RWPE2 (cell line): ENCODE measurements around the gene RMI2.

Experiments used
- ATAC-seq: fragments of 200-7000 bp; cut with Tn5 transposase; 3 replicates; pipeline ENCODE4 v1.9.1; 2021; ENCODE audit warnings: low read depth
- DNase-seq: peaks from one replicate; pipeline ENCODE4 v3.0.0-alpha.2; 2020; ENCODE audit warnings: low spot score
- H3K27ac ChIP-seq: fragments of 450-650 bp; 2 replicates; pipeline ENCODE4 v1.5.1; 2017; ENCODE audit warnings: mild to moderate bottlenecking; ENCODE audit not compliant: poor library complexity, severe bottlenecking
- H3K27me3 ChIP-seq: fragments of 250-450 bp; sonication (Bioruptor Pico); 2 replicates; pipeline ENCODE4 v1.5.1; 2021; ENCODE audit warnings: mild to moderate bottlenecking, moderate library complexity; ENCODE audit not compliant: insufficient read depth, poor library complexity, severe bottlenecking
- H3K36me3 ChIP-seq: fragments of 250-450 bp; sonication (Bioruptor Pico); 2 replicates; pipeline ENCODE4 v1.5.1; 2020; ENCODE audit warnings: low read depth, mild to moderate bottlenecking, moderate library complexity
- H3K4me1 ChIP-seq: fragments of 250-450 bp; sonication (Bioruptor Pico); 2 replicates; pipeline ENCODE4 v1.5.1; 2021; ENCODE audit warnings: mild to moderate bottlenecking, moderate library complexity; ENCODE audit not compliant: insufficient read depth, poor library complexity, severe bottlenecking
- H3K4me3 ChIP-seq: fragments of 250-450 bp; sonication (Bioruptor Pico); 2 replicates; pipeline ENCODE4 v1.5.1; 2021; ENCODE audit warnings: mild to moderate bottlenecking, moderate library complexity; ENCODE audit not compliant: severe bottlenecking
- H3K9me3 ChIP-seq: fragments of 250-450 bp; sonication (Bioruptor Pico); 2 replicates; pipeline ENCODE4 v1.5.1; 2021; ENCODE audit warnings: mild to moderate bottlenecking, moderate library complexity; ENCODE audit not compliant: severe bottlenecking
- TF ChIP-seq, protein P1 (sequence below): fragments of 450-650 bp; IDR thresholded peaks from one replicate; pipeline ENCODE4 v1.5.1; 2017; ENCODE audit warnings: mild to moderate bottlenecking, moderate library complexity; ENCODE audit not compliant: poor library complexity, severe bottlenecking

The RMI2 gene

GRCh38 chr16:11383481-11384183 lies 38.4 kb downstream of the RMI2 start:
- no peak overlapping the region for H3K27ac ChIP-seq
- no peak for ATAC-seq
- TF ChIP-seq, protein P1, sequence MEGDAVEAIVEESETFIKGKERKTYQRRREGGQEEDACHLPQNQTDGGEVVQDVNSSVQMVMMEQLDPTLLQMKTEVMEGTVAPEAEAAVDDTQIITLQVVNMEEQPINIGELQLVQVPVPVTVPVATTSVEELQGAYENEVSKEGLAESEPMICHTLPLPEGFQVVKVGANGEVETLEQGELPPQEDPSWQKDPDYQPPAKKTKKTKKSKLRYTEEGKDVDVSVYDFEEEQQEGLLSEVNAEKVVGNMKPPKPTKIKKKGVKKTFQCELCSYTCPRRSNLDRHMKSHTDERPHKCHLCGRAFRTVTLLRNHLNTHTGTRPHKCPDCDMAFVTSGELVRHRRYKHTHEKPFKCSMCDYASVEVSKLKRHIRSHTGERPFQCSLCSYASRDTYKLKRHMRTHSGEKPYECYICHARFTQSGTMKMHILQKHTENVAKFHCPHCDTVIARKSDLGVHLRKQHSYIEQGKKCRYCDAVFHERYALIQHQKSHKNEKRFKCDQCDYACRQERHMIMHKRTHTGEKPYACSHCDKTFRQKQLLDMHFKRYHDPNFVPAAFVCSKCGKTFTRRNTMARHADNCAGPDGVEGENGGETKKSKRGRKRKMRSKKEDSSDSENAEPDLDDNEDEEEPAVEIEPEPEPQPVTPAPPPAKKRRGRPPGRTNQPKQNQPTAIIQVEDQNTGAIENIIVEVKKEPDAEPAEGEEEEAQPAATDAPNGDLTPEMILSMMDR, result no peak
- no peaks in the 10 kb centered on the region for H3K36me3 ChIP-seq
- H3K27me3 ChIP-seq, result no peaks in the 10 kb centered on the region
- no peak overlapping the region for H3K4me3 ChIP-seq
- peaks cover 7% of the 10 kb centered on the region for H3K4me1 ChIP-seq
- DNase-seq, result no peak
- H3K9me3 ChIP-seq, result no peaks in the 10 kb centered on the region

DNA sequence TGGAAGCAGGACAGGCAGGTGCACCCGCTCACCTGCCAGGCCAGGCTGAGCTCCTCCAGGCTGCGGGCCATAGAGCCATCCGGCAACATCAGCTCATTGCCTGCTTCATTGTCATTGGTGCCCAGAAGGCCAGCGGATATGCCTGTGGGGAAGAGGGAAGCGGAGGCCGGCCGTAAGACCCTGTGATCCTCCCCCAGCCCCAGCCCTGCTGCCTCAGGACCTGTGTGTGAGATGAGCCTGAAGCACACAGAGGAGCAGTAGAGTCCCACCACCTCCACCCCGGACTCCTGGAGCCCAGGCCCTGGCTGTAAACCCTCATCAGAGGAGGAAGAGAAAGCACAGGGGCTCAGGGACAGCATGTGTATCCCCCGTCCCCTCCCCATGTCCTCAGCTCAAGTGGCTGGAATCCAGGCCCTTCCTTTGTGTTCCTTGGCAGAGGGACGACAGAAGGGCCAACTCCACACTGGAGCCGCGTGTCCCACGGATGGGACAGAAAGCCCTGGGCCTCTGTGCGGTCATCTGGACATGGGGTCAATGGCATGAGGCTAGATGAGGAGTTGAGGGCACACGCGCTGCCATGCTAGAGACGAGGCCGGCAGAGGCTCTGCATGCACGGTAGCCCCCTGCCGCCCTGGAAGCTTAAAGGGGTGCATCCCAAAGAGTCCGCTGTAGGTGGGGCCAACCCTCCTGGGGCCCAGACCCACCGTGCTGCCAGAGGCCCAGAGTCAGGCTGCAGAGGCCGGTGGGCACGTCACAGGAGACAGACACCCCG lies 39.1 kb downstream of the RMI2 start:
- no peaks in the 10 kb centered on the region for H3K9me3 ChIP-seq
- DNase-seq (no peak), ATAC-seq (no peak)
- no peaks in the 10 kb centered on the region for H3K36me3 ChIP-seq
- H3K27me3 ChIP-seq, result no peaks in the 10 kb centered on the region
- no peak overlapping the region for H3K4me3 ChIP-seq
- TF ChIP-seq, protein P1, result no peak
- H3K4me1 ChIP-seq, result peaks cover 5% of the 10 kb centered on the region
- no peak overlapping the region for H3K27ac ChIP-seq

- no peaks in the 10 kb centered on the region for H3K36me3 ChIP-seq
- peaks cover 4% of the 10 kb centered on the region for H3K4me1 ChIP-seq
- no peaks in the 10 kb centered on the region for H3K9me3 ChIP-seq
- ATAC-seq (no peak), DNase-seq (no peak)
- H3K27me3 ChIP-seq, result no peaks in the 10 kb centered on the region
- TF ChIP-seq, protein P1, result no peak
- no peak overlapping the region for H3K27ac ChIP-seq
- H3K4me3 ChIP-seq, result no peak overlapping the region
Observed at GRCh38 chr16:11384956-11385586, 39.8 kb downstream of the RMI2 start.

DNA sequence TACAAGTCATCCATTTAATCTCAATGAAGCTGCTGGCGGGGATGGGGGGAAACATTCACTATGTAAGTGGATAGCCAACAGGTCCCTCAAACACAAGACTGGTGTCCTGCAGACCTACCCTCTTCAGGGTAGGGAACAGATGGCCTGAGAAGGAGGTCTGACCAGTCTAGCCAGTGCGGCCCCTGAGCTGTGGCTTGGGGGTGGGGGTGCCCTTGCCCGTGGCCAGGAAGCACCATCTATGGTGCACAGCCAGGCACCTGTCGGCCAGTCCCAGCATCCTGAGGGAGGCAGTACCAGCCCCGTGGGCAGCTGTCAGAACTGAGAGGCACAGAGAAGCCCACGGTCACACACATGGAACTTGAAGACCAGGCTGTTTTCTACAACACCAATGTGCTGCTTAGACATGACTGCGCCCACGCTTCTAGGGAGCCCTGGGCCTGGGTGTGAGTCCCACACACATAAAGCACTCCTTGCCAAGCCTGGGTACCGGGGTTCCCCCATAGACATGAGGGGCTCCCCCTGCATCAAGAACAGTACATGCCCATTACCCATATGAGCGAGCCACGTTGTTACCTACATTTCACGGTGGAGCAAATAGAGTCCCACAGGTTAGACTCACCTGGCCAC lies 40.9 kb downstream of the RMI2 start:
- no peaks in the 10 kb centered on the region for H3K9me3 ChIP-seq
- H3K4me3 ChIP-seq, result no peak overlapping the region
- H3K27me3 ChIP-seq, result no peaks in the 10 kb centered on the region
- TF ChIP-seq, protein P1, result no peak
- H3K36me3 ChIP-seq, result no peaks in the 10 kb centered on the region
- DNase-seq (no peak), ATAC-seq (no peak)
- H3K27ac ChIP-seq, result no peak overlapping the region
- peaks cover 12% of the 10 kb centered on the region for H3K4me1 ChIP-seq
